ENCODE measurements around the gene SEPTIN8.

SEPTIN8 gene

GRCh38 chr5:132750471-132751230, 26.4 kb downstream of the SEPTIN8 start:
- no peak overlapping the region for H3K27ac ChIP-seq
- TF ChIP-seq CTCF (conservative IDR thresholded peaks at IDR 0.05) = no peak

GRCh38 chr5:132749506-132749905, 27.5 kb downstream of the SEPTIN8 start:
- TF ChIP-seq CTCF (conservative IDR thresholded peaks at IDR 0.05) = no peak
- no peak overlapping the region for H3K27ac ChIP-seq

- H3K27ac ChIP-seq = no peak overlapping the region
- TF ChIP-seq CTCF (conservative IDR thresholded peaks at IDR 0.05) = no peak
Observed at GRCh38 chr5:132748522-132749000, 28.5 kb downstream of the SEPTIN8 start.

DNA sequence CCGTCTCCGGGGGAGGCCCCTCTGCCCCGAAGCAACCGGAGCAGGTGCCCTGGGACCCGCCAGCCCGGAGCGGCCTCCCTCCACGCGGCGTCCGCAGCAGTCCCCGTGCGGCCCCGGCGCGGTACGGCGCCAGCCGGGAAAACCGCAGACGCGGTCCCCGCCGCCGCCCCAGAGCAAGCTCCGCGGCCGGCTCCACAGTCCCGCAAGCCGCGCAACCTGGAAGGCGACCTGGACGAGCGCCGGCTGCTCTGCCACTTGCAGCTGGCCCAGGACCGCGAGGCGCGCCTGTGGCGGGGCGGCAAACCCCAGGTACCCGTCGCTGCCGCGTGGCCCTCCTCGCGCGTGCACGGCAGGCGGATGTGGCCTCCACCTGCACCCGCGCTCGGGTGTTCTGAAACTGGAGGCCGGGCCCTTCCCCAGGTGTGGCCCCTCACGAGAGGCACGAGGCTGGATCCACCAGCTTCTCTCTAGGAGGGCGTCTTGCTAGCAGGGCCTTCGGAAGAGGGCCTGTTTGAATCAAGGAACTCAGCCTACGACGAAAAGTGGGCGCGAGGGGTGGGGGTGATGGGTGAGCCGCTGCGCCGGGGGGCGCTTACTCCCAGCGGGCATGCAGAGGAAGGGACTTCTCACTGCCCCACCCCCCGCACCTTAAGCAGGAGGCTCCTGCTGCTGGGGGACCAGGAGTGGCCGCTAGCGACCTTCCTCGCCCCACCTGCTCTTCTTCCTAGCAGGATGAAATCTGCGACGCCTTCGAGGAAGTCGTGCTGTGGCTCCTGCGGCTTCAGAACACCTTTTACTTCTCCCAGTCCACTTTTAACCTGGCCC, 29.2 kb downstream of the SEPTIN8 start:
- H3K27ac ChIP-seq = no peak overlapping the region
- no peak for TF ChIP-seq CTCF (conservative IDR thresholded peaks at IDR 0.05)

DNA sequence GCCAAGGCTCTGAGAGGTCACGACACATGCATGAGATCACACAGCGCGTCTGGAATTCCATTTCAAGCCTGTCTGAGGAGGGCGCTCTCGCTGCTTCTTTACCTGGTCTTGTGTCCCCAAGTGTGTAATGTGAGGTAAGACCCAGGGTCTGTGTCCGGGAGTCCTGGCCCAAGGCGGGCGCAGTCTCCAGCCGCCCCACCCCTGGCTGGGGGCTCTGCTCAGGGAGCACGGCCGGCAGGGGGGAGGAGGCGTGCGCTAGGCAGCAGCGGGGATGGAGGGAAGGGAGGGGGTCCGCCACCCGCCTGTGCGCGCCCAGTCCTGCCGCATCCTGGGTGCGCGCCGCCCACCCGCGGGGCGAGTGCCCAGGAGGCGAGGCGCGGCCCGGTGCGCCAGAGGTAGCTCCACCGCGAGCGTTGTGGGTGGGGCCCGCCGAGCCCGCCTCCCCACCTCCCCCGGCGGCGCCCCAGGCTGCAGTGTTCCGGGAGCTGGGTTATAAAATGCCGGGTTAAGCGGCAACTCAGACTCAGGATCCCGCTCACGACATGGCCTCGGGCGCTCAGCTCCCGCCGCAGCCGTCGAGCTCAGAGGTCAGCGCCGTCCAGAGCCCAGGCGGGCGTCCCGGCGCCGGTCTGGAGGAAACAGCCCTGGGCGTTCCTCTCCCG, 30.0 kb downstream of the SEPTIN8 start, which contains the start of gene CCNI2:
TSS of gene CCNI2 (plus strand) at position 473 of the 662 bp plus-strand sequence. CDS start at position 543, 70 bp downstream.
- TF ChIP-seq CTCF (conservative IDR thresholded peaks at IDR 0.05) = no peak
- H3K27ac ChIP-seq = no peak within 1 kb of the TSS

DNA sequence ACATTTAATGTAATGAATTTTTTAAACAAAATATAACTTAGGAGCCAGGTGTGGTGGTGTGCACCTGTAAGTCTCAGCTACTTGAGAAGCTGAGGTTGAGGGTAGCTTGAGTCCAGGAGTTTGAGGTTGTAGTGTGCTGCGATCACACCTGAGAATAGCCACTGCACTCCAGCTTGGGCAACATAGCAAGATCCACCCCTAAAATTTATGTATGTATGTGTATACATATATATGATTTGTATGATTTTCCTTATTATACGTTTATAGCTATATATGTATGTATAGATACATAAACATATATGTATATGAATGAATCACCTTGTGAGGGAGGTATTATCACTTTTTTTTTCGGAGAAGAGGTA, 30.5 kb downstream of the SEPTIN8 start:
- no peak for TF ChIP-seq CTCF (conservative IDR thresholded peaks at IDR 0.05)
- no peak overlapping the region for H3K27ac ChIP-seq

GRCh38 chr5:132744659-132745058, 32.4 kb downstream of the SEPTIN8 start:
- TF ChIP-seq CTCF (conservative IDR thresholded peaks at IDR 0.05) = no peak
- no peak overlapping the region for H3K27ac ChIP-seq
